Activated CD4-positive, alpha-beta T cell treated with anti-CD3 and anti-CD28 coated beads, Interleukin-2, amount 10 ng/mL, durations not matched to agents 7 days and 5 days (primary cell): ENCODE measurements around the gene FTO. TPM values are rescaled to one million over a fixed set of nuclear protein-coding genes. Genes with fewer than 3 reads are reported as not detected.

Experiments used
- total RNA-seq, 2 experiments: library from RNA; stranded (reverse); gene quantifications; one replicate each; pipeline ENCODE4 v1.2.3, GENCODE V29; 2021

FTO gene
- total RNA-seq, 2 experiments from 2014 or later = 44.2 to 44.3 TPM

Other genes starting within 250 kb of the FTO start
- gene AKTIP, start 200.9 kb upstream of the FTO start, total RNA-seq = 10 to 100 TPM; 57.9 to 61.3 TPM
- 1 to 10 TPM; 4.8 to 4.9 TPM for gene RPGRIP1L, start 297 bp upstream of the FTO start, total RNA-seq